HG03520 (cell line): Measurements from ENCODE around the gene FSTL4.

Source experiments
- ATAC-seq: cut with Tn5 transposase; IDR thresholded peaks from one replicate; pipeline ENCODE4 v1.9.1; 2021; ENCODE audit warnings: mild to moderate bottlenecking, moderate library complexity; ENCODE audit not compliant: unreplicated experiment

The FSTL4 gene

DNA sequence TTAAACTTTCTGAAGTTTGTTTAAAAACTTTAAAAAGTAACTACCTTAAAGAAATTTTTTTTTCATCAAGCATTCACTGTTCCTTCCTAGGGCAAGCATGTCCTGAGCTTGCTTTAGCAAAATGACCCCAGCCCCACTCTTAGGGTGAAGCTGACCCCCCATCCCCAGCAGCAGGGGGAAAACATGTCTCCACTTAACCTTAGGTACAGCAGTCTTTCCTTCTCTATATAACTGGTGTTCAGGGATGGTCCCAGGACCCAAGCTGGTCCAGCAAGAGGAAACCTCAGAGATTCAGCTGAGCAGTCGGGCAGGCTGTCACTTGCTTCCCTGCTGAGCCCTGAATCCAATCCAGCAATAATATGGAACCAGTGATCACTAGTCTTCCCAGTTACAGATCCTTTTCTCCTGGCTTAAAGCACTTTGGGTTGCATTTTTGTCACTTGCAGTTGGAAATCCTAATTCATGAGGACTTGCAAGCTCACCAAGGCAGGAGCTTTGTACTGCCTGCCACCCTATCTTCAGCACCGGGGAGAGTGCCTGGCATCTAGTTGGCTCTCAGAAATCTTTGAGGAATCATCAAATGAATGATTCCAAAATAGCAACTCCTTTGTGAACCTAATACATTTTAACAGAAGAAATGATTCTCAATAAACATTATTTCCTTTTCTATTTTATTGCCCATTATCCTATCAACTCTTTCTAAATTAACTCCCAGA is 91.2 kb downstream of the FSTL4 start:
- ATAC-seq = no peak

DNA sequence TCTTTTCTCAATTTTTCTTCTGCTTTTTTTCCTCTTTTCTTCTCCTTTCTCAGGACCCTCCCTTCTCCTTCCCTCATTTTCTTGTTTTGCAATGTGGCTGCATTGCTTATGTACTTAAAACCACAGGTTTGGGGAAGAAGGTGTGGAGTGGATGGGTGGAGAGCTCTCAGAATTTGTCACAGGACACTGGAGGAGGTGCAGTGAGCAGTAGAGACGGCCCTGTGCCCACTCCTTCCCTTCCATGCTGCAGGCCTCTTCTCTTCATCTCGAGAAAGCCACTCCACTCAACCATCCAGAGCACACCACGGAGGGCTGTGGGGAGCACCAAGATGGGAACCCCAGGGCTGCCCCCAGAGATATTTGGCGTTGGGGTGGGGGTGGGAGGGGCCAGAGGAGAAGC is 92.3 kb downstream of the FSTL4 start:
- ATAC-seq = no peak

DNA sequence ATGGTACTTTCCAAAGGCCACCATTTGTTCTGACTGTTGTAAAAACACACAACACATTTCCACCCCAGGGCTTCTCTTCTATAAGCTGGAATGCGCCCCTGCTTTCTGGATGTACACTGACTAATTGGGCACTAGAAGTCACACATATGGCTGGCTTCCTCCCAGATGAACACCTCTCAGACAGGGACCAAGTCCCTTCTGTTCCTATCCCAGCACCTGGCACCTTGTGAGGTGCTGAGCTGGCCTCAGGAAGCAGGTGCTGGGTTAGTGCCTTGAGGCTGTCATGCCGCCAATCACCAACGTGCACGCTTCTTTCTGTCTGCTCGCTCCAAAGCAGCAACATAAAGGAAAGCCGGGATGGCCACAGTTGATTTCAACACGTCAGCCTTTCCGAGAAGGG is 93.2 kb downstream of the FSTL4 start:
- no peak for ATAC-seq

DNA sequence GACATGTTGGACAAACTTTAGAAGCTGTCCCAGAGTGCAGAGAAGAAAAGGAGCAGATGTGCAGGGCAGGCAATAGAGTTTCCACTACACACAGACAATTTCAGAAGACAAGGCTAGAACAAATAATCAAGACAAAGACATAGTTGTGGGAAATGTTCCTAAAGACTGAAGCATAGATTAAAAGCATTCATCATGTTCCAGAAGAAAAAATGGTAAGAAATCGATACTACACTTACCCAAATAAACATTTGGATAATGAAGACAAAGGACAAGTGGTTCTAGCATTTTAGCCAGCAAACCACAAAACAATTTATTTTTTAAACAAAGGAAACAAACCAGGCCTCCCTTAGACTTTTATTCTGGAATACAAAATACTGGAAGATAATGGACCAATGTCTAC is 97.9 kb downstream of the FSTL4 start:
- no peak for ATAC-seq

DNA sequence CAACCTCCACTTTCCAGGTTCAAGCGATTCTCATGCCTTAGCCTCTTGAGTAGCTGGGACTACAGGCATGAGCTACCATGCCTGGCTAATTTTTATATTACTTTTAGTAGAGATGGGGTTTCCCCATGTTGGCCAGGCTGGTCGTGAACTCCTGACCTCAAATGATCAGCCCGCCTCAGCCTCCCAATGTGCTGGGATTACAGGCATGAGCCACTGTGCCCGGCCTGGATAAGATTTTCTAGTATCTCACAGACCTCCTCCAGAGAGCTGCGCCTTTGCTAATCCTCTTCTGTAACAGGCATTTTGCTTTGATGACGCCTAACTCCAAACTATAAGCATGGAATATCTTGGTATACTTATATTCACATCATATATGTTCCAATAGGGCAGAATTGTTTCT is 99.4 kb downstream of the FSTL4 start:
- ATAC-seq = no peak

DNA sequence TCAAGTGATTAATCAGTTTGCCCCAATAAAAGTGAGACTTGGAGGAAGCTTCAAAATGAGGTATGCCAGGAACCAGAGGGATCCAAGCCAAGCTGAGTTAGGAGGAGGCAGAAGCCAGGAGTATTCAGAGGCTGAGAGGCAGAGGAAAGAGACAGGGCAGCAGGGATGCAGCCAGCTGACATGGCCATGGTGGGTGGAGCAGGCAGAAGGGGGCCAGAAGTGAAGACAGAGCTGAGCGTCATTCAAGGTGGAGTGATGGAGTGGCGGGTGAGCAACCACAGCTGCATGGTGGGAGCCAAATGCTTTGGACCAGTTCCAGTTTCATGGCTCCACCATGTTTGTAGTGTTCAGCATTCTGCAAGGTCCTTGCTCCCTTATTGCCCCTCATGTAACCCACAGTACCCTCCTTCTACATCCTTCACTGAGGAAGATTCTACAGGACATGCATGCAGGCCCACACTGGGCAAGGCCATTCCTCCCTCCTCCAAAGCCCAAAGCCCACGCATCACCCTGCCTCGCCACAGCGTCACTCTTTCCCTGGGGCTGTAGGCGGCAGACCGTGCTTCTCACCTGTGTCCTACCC is 100.6 kb downstream of the FSTL4 start:
- no peak for ATAC-seq

DNA sequence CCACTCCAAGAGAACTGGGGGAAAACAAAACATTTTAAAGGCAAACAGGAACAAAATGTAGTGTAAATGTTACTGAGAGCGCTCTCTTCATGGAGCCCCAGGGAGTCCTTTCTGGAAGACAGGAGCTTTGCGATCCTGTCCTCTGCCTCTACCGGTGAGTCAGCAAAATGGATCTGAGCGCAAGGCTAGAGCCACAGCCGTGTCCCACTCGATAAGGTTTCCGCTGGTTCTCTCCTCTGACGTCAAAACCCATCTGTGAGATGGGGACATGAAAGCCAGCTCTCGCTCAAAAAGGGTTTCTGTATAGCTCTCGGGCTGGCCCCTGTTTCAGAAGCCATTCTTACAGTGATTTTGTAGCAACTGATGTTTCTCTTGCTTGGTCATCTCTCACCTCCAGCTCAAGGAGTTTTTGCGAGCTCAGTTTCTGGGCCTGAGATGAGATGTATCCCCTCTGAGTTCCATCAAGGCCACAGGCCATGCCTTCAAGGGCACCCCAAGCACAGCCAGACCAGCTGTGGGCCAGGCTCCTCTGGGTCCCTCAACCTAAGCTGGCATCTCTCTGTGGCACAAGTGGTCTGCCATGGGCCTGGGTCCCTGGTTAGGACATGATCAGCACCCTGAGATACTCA is 101.6 kb downstream of the FSTL4 start:
- no peak for ATAC-seq

DNA sequence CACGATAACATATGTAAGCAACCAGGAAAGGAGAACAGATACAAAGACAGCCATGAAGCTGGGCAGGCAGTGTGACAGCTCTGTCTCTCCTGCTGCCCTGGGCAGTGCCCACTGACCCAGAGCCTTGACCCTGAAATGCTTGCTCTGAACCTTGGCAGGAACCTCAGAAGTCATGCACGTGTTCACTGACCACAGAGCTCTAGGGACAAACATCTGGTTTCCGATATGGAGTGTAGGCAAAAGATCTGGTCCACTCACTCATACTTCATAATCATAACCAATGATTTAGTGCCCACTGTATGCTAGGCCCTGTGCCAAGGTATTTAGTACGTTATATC is 102.6 kb downstream of the FSTL4 start:
- ATAC-seq = no peak

DNA sequence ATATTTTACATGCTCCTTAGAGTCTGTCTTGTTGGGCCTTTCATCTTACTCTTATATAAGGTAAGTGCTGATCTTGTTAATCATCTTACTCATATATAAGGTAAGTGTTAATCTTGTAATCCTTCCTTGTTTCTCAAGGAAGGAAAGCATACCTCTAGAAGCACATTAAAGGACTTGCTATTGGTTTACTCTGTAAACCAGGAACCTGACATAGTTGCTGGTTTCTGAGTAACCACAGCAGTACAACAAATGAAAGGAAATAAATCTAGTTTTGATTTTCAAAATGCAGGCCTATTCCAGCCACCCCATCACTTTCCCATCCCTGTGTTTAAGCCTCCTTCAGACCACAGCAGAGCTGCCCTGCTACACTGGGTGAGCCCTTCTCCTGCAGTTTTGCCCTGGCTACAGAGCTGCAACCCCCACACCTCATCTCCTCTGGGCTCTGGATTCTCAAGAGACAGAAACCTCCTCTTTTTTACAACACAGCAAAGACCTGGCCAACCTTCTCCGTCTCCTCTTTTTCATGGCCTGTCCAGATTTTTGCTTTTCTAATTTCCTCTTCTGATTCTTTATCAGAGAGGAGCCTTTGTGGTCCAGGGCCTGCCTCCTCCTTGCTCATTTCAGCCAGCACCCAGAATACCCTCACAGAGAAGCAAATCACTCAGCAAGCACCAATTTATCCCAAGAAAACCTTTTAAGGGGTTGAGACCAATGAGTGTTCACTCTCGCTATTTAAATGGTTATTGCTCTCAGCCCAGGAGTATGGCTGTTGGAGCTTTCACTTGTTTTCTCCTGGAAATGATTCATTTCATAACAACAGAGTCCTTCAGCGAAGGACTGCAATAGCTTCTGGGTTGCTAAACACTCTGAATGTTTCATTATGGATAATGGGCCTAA is 103.2 kb downstream of the FSTL4 start:
- no peak for ATAC-seq

DNA sequence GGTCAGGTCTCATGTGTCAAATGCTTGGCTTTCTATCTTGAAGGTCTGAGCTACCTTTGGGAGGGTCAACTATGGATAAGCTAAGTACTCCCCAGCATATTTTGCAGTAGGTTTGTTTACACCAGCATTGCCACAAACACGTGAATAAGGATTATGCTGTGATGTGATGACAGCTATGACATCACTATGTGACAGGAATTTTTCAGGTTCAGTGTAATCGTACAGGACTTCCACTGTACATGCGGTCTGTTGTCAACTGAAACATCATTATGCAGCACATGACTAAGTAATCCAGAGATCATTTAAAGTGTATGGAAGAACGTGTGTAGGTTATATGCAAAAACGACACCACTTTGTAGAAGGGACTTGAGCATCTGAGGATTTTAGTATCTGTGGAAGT is 104.0 kb downstream of the FSTL4 start:
- ATAC-seq = no peak

DNA sequence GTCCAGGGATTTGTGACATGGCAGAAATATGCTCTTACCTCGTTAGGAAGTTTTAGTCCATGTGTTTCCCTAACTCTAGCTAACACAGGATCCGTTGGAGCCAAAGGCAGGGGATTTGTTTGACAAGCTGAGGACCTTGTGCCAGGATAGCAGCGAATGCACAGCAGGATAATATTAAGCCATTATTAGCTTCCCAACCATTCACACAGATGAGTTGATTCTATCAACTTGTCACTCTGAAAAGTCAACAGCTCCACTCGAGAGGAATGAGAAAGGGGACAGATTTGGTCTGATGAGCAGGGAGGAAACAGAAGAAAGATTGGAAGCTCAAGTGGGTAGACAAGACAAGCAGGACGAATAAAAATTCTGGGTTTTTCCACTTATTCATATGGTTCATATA is 106.2 kb downstream of the FSTL4 start:
- no peak for ATAC-seq

DNA sequence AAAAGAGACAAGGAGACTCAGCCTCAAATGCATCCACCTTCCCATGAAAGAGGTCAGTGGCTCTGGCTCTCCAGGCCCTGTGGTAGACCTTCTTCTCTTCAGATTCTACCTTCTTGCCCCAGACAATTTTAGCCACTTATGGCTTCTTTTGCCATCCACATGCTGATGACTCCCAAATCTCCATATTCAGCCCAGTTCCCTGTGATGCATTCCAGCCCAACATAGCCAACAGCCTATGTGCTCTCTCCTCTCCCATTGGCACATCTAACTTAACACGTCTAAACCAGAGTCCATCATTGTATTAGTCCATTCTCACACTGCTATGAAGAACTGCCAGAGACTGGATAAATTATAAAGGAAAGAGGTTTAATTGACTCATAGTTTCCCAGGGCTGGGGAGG is 108.8 kb downstream of the FSTL4 start:
- ATAC-seq = no peak

DNA sequence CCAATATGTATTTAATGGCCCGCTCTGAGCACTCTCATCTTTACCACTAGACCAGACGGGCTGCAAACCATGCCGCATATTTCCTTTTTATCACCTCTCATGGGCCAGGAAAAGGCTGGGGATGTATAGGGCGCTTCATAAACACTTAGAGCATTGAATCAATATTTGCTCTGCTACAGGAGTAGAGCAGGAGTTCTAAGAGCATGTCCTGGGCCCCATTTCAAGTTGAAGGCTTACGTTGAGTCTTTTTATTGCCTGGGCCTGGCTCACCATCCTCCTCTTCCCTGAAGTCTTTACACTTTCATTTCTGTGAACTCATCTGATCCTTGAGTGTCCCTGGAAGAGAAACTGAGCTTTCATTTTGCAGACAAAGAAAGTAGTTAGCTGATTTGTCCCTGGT is 112.4 kb downstream of the FSTL4 start:
- no peak for ATAC-seq

DNA sequence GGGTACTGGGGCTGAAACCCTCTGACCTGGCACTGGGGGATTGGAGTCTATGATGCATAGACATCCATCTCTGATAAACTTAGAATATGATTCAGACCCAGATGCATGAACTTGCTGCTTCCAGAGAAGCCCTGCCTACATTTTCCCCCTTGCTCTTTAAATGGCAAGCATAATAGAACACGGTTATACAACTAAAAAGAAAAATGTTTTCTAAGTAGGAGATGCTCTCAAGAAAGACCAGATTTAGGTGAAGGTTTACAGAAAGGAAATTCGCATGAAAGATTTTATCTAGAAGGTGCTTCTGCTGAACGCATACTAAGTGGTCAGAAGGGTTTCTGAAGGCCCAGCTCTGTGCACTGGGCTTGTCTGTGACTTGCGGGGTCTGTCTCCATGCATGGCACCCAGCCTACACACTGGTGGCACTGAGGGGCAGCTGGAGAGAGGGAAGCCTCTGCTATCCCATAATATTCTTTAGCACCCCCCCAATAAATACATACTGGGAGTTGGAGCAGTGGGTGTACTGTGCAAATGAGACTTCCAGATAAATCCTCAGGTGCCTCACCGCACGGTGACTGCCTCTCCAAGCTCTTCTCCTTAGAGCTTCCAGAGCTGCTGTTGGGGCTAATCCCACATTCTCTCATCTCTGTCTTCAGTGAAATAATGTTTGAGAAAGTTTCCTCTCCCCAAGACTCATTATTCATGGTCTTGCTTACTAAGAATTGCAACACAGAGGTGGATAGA is 114.6 kb downstream of the FSTL4 start:
- ATAC-seq = no peak

DNA sequence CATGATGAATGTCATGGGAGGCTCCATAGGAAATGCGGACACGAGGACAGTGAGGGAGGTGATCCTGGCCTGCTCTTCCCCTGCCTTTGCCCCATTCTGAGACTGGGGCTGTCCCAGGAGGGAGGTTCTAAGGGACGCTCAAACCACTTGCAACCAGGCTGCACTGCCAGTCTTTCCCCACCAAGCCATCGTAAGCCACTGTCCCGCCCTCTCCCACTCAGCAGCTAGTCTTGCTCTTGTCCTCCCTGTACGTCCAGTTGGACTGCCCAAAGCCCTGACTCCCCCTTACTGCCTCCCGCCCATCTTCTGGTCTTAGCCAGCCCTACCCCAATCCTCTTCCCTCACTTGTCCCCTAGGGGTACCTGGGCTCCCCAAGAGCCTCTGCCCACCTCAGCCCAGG is 115.7 kb downstream of the FSTL4 start:
- no peak for ATAC-seq

DNA sequence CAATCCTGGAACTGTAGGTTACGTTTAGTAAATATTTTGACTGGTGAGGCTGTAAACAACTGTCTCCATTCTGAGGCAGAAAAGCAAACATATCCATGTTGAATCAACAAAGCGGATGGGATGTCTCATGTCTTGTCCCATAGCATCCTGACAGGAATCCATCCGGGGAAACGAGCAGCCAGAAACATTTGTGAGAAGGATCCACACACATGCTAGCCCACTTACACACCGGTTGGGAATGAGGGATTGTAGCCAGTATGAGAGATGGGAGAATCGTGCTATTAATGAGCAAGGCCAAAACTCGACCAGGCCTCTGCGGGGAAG is 117.5 kb downstream of the FSTL4 start:
- ATAC-seq = no peak

DNA sequence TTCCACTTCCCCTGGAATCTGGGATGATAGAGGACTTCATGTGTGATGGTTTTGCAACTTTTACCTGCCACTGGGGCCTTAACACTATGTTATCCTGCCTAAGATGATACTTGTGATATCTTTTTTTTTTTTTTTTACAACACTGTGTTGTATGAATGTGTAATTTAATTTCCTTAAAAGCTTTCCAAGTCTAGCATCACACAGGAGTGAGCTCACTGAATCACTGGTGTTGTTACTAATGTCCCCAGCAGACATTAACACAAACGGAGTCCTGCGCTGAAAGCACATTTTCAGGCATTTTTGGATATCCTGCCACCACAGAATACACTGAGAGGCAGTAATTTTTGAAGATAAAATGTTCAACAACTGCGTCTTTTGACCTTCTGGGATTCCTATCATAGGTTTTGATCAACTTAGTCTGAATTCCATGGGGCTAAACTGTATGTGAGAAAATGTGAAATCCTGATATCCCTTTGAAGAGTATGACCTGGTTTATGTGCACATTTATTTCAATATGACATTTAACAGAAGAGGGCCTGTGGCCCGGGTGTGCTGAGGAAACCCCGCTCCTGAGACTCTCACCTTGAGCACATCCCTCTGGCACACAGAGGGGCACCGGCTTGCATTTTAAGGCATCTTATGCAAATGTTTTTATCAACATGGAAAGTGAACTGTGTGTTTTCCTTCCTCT is 118.0 kb downstream of the FSTL4 start:
- no peak for ATAC-seq

DNA sequence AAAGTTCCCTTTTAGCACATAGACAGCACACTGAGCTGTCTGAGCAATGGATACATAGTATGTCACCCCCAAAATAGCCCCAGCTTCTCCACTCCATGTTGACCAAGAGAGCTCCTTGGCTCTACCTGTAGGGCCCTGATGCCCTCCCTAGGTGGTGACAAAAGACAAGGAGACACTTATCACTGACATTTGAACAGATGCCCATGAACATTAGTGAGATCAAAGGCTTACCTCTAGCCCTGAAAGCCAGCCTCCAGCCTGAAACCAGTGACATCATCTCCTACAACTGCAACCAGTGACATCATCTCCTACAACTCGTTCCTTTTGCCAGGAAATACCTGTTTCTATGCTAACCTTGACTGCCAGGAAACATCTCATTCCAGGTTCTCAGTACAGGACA is 122.7 kb downstream of the FSTL4 start:
- ATAC-seq = no peak

DNA sequence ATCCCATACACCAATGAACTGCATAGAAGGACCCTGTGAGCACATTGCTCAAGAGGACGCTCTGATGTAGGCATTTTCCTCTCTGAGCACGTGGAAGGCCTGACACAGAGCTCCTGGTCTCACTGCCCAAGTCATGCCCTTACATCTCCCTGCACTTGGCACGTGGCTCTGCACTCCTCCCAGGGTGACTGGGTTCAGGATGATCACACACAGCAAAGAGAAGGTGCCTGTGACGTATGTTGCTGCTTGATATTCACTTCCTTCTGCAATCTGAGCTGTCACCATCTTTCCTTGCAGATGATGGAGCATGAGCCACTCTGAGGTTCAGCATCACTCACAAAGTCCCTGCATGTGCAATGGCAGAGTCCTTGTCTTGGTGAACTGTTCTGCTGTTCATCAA is 125.2 kb downstream of the FSTL4 start:
- ATAC-seq = no peak

DNA sequence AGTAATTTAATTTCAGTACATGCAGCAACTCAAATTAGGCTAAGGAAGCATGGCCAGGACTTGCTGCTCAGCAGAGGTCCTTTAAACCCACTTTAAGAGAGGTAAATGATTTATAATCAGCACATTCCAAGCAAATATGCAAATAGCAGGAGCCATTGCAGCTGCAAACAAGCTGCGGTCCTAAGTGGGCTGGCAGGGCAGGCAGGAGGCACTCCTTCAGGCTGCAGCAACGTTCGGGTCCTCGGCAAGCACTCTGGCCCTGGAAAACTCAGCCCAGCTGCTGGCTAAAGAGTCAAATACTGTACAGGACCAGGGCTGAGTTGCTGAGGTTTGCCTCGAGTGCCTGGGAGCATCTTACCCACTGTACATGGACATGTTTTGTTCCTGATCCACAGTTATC is 126.9 kb downstream of the FSTL4 start:
- no peak for ATAC-seq
